ENCODE results near the gene ZBTB44.
"Not testable (repeated sequence)": the region's sequence is repeated elsewhere in the genome, so short reads cannot be mapped to it uniquely, and the experiment has no call there.

The ZBTB44 gene

DNA sequence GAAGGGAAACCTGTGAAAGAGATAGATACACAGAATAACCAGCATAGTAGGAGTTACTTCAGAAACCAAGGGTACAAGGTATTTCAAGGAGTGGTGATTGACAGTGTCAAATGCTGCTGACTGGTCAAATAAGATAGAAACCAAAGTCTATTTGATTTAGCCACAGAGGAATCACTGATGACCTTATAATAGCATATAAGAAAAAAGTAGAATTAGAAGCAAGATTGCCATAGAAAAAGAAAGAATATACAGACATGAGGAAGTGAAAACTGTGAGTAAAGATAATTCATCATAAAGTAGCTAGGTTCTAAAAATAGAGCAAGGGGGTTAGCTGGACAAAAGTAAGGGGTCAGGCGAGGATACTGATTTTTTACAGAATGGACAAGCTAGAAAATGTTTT lies 14.2 kb downstream of the ZBTB44 start:
- Histone ChIP-seq H3K36me3 (replicated peaks) (no peaks in the 10 kb centered on the region), H3K27me3 (ENCODE audit: low read depth) (no peaks in the 10 kb centered on the region), H3K4me1 (no peaks in the 10 kb centered on the region), H3K4me3 (no peak overlapping the region), H3K9me3 (peaks cover 5% of the 10 kb centered on the region; the same call in 1 of the 2 replicates)
- no peak for DNase-seq (ENCODE audit: low spot score in 2 of 2)
- in situ Hi-C loops (cut with MboI; ENCODE audit: low sequenced_read_pairs), result no loop called here

DNA sequence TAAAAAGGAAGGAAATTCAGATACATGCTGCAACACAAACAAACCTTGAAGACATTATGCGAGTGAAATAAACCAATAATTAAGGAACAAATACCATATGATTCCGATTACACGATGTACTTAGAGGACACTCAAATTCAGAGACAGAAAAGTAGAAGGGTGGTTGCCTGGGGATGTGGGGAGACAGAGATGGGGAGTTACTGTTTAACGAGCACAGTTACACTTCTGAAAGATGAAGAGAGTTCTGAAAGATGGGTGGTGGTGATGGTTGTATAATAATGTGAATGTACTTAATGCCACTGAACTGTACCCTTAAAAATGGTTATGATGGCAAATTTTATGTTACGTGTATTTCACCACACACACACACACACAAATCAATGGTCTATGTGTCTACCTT lies 14.7 kb downstream of the ZBTB44 start:
- in situ Hi-C loops (cut with MboI; ENCODE audit: low sequenced_read_pairs), result no loop called here
- Histone ChIP-seq H3K27me3 (ENCODE audit: low read depth) (no peaks in the 10 kb centered on the region), H3K4me3 (no peak overlapping the region), H3K36me3 (replicated peaks) (no peaks in the 10 kb centered on the region), H3K4me1 (no peaks in the 10 kb centered on the region), H3K9me3 (no peaks in the 10 kb centered on the region)
- DNase-seq (ENCODE audit: low spot score in 2 of 2), result no peak

- Histone ChIP-seq H3K9me3 (no peaks in the 10 kb centered on the region), H3K4me1 (no peaks in the 10 kb centered on the region), H3K4me3 (no peak overlapping the region), H3K36me3 (replicated peaks) (no peaks in the 10 kb centered on the region), H3K27me3 (ENCODE audit: low read depth) (no peaks in the 10 kb centered on the region)
- no peak for DNase-seq (ENCODE audit: low spot score in 2 of 2)
- in situ Hi-C loops (cut with MboI; ENCODE audit: low sequenced_read_pairs), result no loop called here
These were observed 19.1 kb downstream of the ZBTB44 start for GRCh38 chr11:130295657-130296056.

DNA sequence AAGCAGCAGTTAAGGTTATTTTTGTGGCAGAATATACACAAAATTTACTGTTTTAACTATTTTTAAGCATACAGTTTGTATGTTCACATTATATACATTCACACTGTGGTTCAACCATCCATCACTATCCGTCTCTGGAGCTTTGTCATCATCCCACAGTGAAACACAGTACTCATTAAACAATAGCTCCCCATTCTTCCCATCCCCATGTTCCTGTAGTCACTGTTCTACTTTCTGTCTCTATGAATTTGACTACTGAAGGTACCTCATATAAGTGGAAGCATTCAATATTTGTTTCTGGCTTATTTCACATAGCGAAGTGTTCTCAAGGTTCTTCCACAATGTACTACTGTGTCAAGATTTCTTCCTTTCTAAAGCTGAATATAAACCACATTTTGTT lies 32.6 kb downstream of the ZBTB44 start:
- H3K4me3 ChIP-seq, result no peak overlapping the region
- no peak for DNase-seq (ENCODE audit: low spot score in 2 of 2)
- no peaks in the 10 kb centered on the region; the same call in 1 of the 2 replicates for H3K36me3 ChIP-seq (replicated peaks)
- no peaks in the 10 kb centered on the region for H3K4me1 ChIP-seq
- H3K9me3 ChIP-seq, result no peaks in the 10 kb centered on the region
- no peaks in the 10 kb centered on the region for H3K27me3 ChIP-seq (ENCODE audit: low read depth)
- in situ Hi-C loops (cut with MboI; ENCODE audit: low sequenced_read_pairs), result no loop called here

- H3K9me3 ChIP-seq; H3K4me1 ChIP-seq; DNase-seq (ENCODE audit: low spot score in 2 of 2); H3K36me3 ChIP-seq (replicated peaks); H3K27me3 ChIP-seq (ENCODE audit: low read depth); in situ Hi-C loops (cut with MboI; ENCODE audit: low sequenced_read_pairs); H3K4me3 ChIP-seq: not testable (repeated sequence)
These were observed 33.4 kb downstream of the ZBTB44 start for GRCh38 chr11:130281341-130281740.

DNA sequence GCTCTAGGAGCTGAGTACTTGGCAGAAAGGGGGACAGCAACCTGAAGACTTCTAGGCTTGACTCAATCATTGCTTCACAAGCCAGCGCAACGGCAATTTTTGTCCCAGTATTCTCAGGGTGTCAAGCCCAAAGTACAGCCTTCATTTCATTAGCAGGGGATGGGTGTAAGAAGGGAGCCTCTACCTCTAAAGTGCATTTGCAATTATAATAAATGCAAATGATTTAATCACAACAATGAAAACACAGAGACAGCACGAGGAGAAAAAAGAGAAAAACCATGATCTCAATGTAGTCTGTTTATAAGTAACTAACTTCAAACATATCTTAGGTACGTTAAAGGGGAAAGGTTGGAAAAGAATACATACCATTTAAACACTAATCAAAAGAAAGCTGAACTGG lies 34.7 kb downstream of the ZBTB44 start:
- H3K4me1 ChIP-seq, result no peaks in the 10 kb centered on the region

GRCh38 chr11:130278745-130279144 lies 36.0 kb downstream of the ZBTB44 start:
- no peak for DNase-seq (ENCODE audit: low spot score in 2 of 2)
- H3K9me3 ChIP-seq, result no peaks in the 10 kb centered on the region
- H3K4me1 ChIP-seq, result no peaks in the 10 kb centered on the region
- H3K36me3 ChIP-seq (replicated peaks), result no peaks in the 10 kb centered on the region; the same call in 1 of the 2 replicates
- in situ Hi-C loops (cut with MboI; ENCODE audit: low sequenced_read_pairs), result no loop called here
- H3K4me3 ChIP-seq, result no peak overlapping the region
- no peaks in the 10 kb centered on the region for H3K27me3 ChIP-seq (ENCODE audit: low read depth)

More for the DNA sequence above, 34.7 kb downstream of the ZBTB44 start:
- Histone ChIP-seq H3K36me3 (replicated peaks) (no peaks in the 10 kb centered on the region; the same call in 1 of the 2 replicates), H3K9me3 (no peaks in the 10 kb centered on the region), H3K27me3 (ENCODE audit: low read depth) (no peaks in the 10 kb centered on the region), H3K4me3 (no peak overlapping the region)
- in situ Hi-C loops (cut with MboI; ENCODE audit: low sequenced_read_pairs), result no loop called here
- no peak for DNase-seq (ENCODE audit: low spot score in 2 of 2)

DNA sequence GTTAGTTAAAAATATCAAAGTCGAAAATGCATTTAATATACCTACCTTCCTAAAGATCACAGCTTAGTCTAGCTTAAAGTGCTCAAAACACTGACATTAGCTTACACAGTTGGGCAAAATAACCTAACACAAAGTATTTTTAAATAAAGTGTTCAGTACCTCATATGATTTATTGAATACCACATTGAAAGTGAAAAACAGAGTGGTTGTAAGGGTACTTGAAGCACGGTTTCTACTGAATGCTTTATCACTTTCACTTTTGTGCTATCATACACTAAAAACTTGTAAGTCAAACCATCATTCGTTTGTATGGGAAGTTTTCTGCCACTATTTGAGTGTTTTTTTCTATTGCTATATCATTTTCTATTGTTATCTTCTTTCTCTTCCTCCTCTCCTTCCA lies 36.6 kb downstream of the ZBTB44 start:
- DNase-seq (ENCODE audit: low spot score in 2 of 2), result no peak
- Histone ChIP-seq H3K27me3 (ENCODE audit: low read depth) (no peaks in the 10 kb centered on the region), H3K4me3 (no peak overlapping the region), H3K9me3 (no peaks in the 10 kb centered on the region), H3K4me1 (no peaks in the 10 kb centered on the region), H3K36me3 (replicated peaks) (no peaks in the 10 kb centered on the region; the same call in 1 of the 2 replicates)
- in situ Hi-C loops (cut with MboI; ENCODE audit: low sequenced_read_pairs), result no loop called here

GRCh38 chr11:130272336-130272735 lies 42.4 kb downstream of the ZBTB44 start:
- H3K9me3 ChIP-seq, result no peaks in the 10 kb centered on the region
- DNase-seq (ENCODE audit: low spot score in 2 of 2), result no peak
- no peak overlapping the region for H3K4me3 ChIP-seq
- H3K27me3 ChIP-seq (ENCODE audit: low read depth), result no peaks in the 10 kb centered on the region
- no peaks in the 10 kb centered on the region for H3K36me3 ChIP-seq (replicated peaks)
- H3K4me1 ChIP-seq, result no peaks in the 10 kb centered on the region
- in situ Hi-C loops (cut with MboI; ENCODE audit: low sequenced_read_pairs), result no loop called here

DNA sequence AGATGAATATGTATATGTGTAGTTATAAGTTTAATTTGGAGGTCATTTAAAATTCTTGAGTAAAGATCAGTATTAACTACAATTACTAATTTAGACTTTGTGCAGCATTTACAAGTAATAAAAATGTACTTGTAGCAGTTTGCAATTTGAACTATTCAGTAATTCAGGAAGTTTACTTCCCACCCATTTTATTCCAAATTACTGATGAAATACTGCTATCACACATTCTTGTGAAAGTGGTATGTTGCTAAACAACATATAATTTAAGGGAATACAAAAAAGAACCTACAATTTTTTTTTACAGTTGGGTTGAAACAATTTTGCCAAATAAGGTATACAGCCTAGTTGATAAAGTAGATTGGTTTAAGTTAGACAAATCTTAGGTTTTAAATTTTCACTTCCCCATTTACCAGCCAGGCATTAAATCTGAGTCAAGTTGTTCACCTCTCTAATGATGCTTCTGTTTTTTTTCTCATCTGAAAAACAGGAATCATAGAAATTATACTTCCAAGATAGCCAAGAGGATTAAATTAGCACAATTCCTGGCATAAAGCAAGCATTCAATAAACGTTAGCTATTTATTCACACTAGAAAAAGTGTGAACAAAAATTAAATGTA lies 45.3 kb downstream of the ZBTB44 start:
- no peak for DNase-seq (ENCODE audit: low spot score in 2 of 2)
- Histone ChIP-seq H3K36me3 (replicated peaks) (no peaks in the 10 kb centered on the region), H3K4me1 (no peaks in the 10 kb centered on the region), H3K27me3 (ENCODE audit: low read depth) (no peaks in the 10 kb centered on the region), H3K4me3 (no peak overlapping the region), H3K9me3 (no peaks in the 10 kb centered on the region)
- in situ Hi-C loops (cut with MboI; ENCODE audit: low sequenced_read_pairs), result no loop called here

DNA sequence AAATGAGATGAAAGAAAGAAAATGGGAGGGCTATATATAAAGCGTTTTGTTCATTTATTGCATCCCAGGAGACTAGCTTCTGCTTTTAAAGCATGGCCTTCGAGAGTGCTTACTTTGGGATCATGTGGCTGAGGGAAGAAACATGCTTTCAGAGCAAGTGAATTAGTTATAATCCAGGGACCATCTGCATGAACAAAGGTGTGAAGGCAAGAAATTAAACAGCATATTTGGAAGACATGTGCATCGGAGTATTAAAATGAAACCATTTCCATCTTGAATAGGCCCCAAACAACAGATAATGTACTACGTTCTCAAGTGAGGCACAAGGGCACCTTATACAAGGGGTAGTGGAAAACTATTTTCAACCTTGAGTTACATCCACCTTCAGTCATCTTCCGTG lies 51.4 kb downstream of the ZBTB44 start:
- no peaks in the 10 kb centered on the region for H3K4me1 ChIP-seq
- H3K36me3 ChIP-seq (replicated peaks), result peaks cover 2% of the 10 kb centered on the region; the same call in 1 of the 2 replicates
- no peaks in the 10 kb centered on the region for H3K9me3 ChIP-seq
- in situ Hi-C loops (cut with MboI; ENCODE audit: low sequenced_read_pairs), result no loop called here
- no peaks in the 10 kb centered on the region for H3K27me3 ChIP-seq (ENCODE audit: low read depth)
- DNase-seq (ENCODE audit: low spot score in 2 of 2), result no peak
- no peak overlapping the region for H3K4me3 ChIP-seq

DNA sequence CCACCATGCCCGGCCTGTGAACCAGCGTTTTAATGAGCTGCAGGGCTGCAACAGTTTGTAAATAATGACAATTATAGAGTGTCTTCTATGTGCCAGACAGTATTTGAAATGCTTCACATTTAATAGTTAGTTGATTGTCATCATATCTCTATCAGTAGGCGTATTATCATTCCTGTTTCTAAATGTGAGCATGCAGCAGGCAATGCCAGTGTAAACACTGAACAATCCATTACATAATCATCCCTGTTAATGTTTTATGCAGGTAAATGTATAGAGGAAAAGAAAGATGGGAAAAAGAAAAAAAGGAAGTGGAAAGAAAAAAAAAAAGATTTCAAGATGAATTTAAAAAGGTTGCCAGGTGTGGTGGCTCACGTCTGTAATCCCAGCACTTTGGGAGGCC lies 52.3 kb downstream of the ZBTB44 start:
- Histone ChIP-seq H3K4me3 (no peak overlapping the region), H3K9me3 (no peaks in the 10 kb centered on the region), H3K36me3 (replicated peaks) (peaks cover 2% of the 10 kb centered on the region; the same call in 1 of the 2 replicates), H3K27me3 (ENCODE audit: low read depth) (no peaks in the 10 kb centered on the region), H3K4me1 (no peaks in the 10 kb centered on the region)
- in situ Hi-C loops (cut with MboI; ENCODE audit: low sequenced_read_pairs), result no loop called here
- DNase-seq (ENCODE audit: low spot score in 2 of 2), result no peak

DNA sequence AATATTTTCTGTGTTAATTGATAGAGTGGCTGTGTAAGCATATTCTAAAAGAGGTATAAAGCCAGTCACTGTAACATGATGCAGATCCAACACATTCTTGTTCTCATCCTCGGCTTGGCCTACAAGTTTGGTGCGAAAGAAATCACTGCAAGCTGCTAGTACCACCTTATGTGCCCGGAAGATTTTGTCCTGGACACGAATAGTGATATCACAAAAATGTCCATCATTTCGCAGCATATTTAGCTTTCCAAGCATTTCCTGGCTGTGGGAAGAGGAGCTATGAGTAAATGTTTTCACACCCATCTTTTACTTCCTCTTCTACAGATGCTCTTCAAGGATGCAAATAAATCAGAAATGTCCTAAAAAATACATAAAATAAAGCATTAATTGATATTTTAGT lies 53.1 kb downstream of the ZBTB44 start:
- peaks cover 2% of the 10 kb centered on the region; the same call in 1 of the 2 replicates for H3K36me3 ChIP-seq (replicated peaks)
- in situ Hi-C loops (cut with MboI; ENCODE audit: low sequenced_read_pairs), result no loop called here
- no peak for DNase-seq (ENCODE audit: low spot score in 2 of 2)

DNA sequence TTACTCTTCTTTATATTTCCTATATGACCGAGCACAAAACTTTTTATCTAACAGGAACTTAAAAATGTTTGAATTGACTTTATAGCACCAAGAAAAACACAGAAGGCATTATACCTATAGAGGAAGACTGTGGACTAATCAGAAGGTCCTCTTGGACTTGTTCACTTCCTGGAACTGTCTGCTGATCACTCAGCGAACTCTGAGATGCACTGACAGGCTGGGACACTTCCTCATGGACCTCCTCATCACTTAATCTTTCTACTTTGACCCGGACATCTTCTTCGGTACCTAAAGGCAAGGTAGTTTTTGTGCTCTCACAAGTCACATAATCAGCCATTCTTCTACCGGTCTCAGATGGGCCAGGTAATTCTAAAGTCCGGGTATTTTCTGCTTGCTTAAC lies 54.0 kb downstream of the ZBTB44 start:
- Histone ChIP-seq H3K4me1 (no peaks in the 10 kb centered on the region), H3K36me3 (replicated peaks) (peaks cover 2% of the 10 kb centered on the region; the same call in 1 of the 2 replicates), H3K4me3 (no peak overlapping the region), H3K9me3 (no peaks in the 10 kb centered on the region), H3K27me3 (ENCODE audit: low read depth) (no peaks in the 10 kb centered on the region)
- in situ Hi-C loops (cut with MboI; ENCODE audit: low sequenced_read_pairs), result no loop called here
- DNase-seq (ENCODE audit: low spot score in 2 of 2), result no peak

More for the DNA sequence above, 53.1 kb downstream of the ZBTB44 start:
- no peaks in the 10 kb centered on the region for H3K4me1 ChIP-seq
- H3K27me3 ChIP-seq (ENCODE audit: low read depth), result no peaks in the 10 kb centered on the region
- H3K9me3 ChIP-seq, result no peaks in the 10 kb centered on the region
- H3K4me3 ChIP-seq, result no peak overlapping the region

Measured in HAP-1 (cell line).